Medulla oblongata (tissue), 1 donor: ENCODE measurements around the gene OR9A2.

ENCODE experiments used
- DNase-seq: peaks from one replicate; pipeline ENCODE4 v3.0.0-alpha.2; 2015; ENCODE audit errors: extremely low spot score

OR9A2 gene, protein sequence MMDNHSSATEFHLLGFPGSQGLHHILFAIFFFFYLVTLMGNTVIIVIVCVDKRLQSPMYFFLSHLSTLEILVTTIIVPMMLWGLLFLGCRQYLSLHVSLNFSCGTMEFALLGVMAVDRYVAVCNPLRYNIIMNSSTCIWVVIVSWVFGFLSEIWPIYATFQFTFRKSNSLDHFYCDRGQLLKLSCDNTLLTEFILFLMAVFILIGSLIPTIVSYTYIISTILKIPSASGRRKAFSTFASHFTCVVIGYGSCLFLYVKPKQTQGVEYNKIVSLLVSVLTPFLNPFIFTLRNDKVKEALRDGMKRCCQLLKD

DNA sequence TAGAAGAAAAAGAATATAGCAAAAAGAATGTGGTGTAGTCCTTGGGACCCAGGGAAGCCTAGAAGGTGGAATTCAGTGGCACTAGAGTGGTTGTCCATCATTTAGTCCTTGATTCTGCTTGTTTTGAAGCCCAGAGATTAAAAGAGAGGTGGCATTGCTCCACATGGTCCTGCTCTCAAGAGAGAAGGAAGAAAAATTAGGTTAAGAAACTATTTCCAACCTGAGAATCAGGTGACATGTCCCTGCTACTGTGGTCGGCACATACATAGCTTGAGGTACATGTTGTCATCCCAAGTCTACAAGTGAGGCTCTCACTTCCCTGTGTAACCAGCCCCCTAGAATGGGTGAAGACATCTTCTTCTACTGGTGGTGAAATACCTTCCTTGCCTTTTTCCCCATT is at the start of gene OR9A2:
Gene OR9A2 (minus strand): TSS at position 101 of the 400 bp plus-strand sequence. CDS start 0 bp downstream, at position 101.
- DNase-seq: no peak

DNA sequence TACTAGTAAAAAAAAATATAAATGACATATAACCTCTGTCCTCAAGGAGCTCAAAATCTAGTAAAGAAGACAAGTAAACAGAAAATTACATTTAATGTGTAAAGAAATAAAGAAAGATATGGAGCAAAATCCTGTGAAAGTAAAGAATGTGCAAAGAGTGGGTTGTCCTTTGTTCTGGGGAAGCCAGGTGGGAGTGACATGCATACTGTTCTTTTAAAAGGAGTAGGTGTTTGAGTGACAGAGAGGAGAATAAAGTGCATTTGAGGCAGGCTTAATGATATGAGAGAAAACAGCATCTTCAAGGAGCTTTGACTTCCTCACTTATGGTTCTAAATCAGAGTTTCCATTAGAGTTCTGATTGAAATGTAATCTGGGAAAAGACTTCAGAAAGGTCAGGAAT is 47.2 kb upstream of the OR9A2 start:
- no peak for DNase-seq

DNA sequence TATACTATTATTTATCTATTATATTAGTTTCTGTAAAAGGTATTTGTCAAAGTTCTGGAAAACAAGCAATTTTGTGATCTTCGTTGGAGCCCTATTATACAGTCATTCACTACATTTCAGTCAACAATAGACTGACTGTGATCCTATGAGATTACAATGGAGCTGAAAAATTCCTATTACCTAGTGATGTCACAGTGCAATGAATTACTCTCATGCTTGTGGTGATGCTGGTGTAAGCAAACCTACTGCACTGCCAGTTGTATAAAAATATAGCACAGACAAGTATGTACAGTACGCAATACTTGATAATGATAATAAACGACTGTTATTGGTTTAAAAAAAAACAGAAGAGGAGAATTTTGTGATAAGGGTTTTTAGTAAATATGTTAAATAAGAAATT is 46.6 kb upstream of the OR9A2 start:
- no peak for DNase-seq

- no peak for DNase-seq
These were observed 43.1 kb upstream of the OR9A2 start for GRCh38 chr7:143069912-143070500.

DNA sequence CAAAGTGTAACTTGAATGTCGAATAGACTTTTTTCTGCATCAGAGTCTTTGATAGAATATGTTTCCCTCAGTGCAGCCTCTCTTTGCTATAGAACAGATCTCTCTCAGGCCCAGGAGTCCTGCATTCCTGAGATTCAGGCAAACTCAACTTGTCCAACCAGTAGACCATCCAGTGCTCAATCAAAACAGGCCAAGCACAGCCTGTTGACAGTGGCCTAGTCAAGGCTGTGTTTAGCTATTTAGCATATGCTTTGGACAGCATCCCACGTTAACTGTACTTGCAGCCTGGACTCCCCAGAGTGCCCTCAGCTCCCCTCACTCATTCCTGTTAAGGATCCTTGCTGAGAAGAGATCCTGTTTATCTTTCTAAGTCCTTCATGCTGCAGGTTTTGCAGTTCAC is 41.5 kb upstream of the OR9A2 start:
- no peak for DNase-seq

- DNase-seq: no peak
These were observed 36.8 kb upstream of the OR9A2 start for GRCh38 chr7:143063741-143064140.

GRCh38 chr7:143055754-143056153 is 28.8 kb upstream of the OR9A2 start:
- no peak for DNase-seq

DNA sequence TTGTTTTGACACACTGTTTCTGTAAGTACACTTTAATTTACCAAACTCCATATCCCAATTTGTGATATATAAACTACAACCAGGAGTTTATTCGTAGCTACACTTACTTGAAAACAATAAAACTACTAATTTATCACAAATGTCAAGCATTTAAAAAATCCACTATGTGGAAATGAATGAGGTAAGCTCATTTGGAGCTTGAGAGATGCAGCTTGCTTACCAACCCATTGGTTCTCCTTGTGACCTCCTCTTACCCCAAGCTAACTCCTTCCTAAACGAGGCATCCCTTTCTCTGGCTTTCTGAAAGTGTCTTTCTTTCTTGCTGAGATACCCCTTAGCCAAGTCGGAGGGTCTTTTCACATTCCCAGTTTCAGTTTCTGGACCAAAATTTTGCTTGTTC is 27.7 kb upstream of the OR9A2 start:
- DNase-seq: no peak

GRCh38 chr7:143052041-143052440 is 25.1 kb upstream of the OR9A2 start, which contains the start of gene OR6V1:
OR6V1 (plus strand) TSS chr7:143052341; CDS start chr7:143052341, 0 bp downstream.
- no peak for DNase-seq

DNA sequence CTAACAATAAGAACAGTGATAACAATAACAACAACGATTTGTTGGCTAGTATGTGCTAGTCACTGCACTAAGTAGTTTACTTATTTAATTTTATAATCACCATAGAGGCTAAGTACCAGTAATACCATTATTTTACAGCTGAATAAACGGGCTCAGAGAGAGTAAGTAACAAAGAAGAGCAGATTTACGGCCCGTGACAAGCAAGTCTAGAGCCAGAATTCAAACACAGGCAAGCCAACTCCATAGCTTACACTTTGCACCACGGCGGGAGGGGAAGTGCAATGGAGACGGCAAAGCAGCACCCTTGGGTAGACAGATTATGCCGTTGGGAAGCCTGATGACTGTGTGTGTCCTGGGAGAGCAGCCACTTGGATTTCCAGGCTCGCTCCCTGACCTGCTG is 24.0 kb upstream of the OR9A2 start:
- DNase-seq: no peak

DNA sequence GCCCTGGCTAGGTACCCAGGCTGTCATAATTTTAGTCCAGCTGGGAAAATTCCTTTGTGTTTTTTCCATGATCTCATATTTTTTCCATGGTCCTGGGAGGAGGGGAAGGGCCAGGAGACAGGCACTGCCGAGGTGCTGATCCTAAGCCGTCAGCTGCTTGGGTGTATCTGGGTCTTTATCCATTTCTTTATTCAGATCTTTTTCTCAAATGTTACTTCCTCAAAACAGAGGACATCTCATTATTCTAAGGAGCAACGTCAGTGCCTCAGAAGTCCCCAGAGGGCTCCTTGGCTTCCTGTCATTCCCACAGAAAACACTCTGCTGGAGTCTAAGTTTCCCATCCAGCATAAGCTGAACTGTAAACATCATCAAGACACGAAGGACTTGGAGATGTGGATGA is 22.4 kb upstream of the OR9A2 start:
- no peak for DNase-seq

- DNase-seq: no peak
These were observed 21.9 kb upstream of the OR9A2 start for GRCh38 chr7:143048827-143049226.

GRCh38 chr7:143047326-143047725 is 20.4 kb upstream of the OR9A2 start:
- DNase-seq: peak; percentile 39

- DNase-seq: no peak
These were observed 19.5 kb upstream of the OR9A2 start for GRCh38 chr7:143046426-143046851.

GRCh38 chr7:143043391-143043790 is 16.5 kb upstream of the OR9A2 start:
- no peak for DNase-seq

GRCh38 chr7:143042790-143043271 is 15.9 kb upstream of the OR9A2 start:
- DNase-seq: no peak

GRCh38 chr7:143042159-143042789 is 15.3 kb upstream of the OR9A2 start:
- DNase-seq: peak; percentile 45

DNA sequence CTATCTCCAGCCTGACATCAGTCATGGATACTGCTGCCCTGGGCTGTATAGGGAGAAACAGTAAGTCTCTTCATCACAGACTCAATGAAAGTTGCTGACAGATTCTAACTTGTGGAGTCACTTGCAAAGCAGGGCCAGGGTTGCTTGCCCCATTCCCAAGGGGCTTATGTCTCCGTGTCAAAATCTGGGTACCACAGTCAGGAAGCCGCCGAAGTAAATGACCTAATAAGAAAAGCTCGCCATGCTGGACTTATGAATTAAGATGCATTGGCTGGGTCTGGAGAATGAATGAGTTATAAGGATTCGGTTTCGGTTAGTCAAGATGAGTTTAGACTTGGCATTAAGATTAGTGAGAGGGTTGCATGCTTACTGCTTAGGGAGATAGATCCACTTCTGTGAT is 14.4 kb upstream of the OR9A2 start:
- no peak for DNase-seq

- DNase-seq: no peak
These were observed 13.3 kb upstream of the OR9A2 start for GRCh38 chr7:143040209-143040715.

- no peak for DNase-seq
These were observed 11.7 kb upstream of the OR9A2 start for GRCh38 chr7:143038635-143039034.

GRCh38 chr7:143027683-143028082 is 751 bp upstream of the OR9A2 start:
- DNase-seq: no peak

- DNase-seq: no peak
These were observed 1.6 kb downstream of the OR9A2 start for GRCh38 chr7:143025371-143025770.

DNA sequence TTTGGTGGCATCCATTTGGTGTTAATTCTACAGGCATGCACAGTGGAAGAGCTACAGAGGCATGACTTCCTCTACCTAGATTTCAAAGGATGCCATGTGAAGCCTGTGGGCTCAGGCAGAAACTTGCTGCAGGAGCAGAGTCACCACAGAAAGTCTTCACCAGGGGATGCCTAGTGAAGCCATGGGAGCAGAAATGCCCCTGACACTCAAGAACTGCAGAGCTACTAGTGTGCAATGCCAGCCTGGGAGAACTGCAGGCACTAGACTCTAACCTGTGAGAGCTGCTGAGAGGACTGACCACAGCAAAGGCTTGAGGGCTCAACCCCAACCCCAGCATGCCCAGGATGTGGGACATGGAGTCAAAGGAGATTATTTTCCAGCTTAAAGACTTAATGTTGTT is 3.9 kb downstream of the OR9A2 start:
- DNase-seq: no peak
